NCI-H510A treated with DMSO at 0.1 percent for 48 hours (cell line): ENCODE data around the gene CHERP.
"Not testable (repeated sequence)": the region's sequence is repeated elsewhere in the genome, so short reads cannot be mapped to it uniquely, and the experiment has no call there.

Source experiments
- DNase-seq: peaks from one replicate; lab custom pipeline; 2025; lab: John Stamatoyannopoulos, UW

The CHERP gene

GRCh38 chr19:16520074-16520973 lies 21.9 kb downstream of the CHERP start:
- no peak for DNase-seq

GRCh38 chr19:16519230-16519687 lies 23.0 kb downstream of the CHERP start:
- no peak for DNase-seq

GRCh38 chr19:16518483-16519229 lies 23.6 kb downstream of the CHERP start:
- no peak for DNase-seq

- no peak for DNase-seq
Observed at GRCh38 chr19:16518061-16518460, 24.2 kb downstream of the CHERP start.

- DNase-seq, result no peak
Observed at GRCh38 chr19:16516923-16517610, 25.2 kb downstream of the CHERP start.

GRCh38 chr19:16516381-16516780 lies 25.9 kb downstream of the CHERP start:
- DNase-seq, result no peak

- no peak for DNase-seq
Observed at GRCh38 chr19:16514383-16515019, 27.7 kb downstream of the CHERP start.

GRCh38 chr19:16512611-16513010 lies 29.6 kb downstream of the CHERP start:
- DNase-seq, result not testable (repeated sequence)

GRCh38 chr19:16509141-16510061 lies 32.8 kb downstream of the CHERP start:
- DNase-seq, result no peak

- no peak for DNase-seq
Observed at GRCh38 chr19:16508546-16508945, 33.7 kb downstream of the CHERP start.

GRCh38 chr19:16506961-16507360 lies 35.3 kb downstream of the CHERP start:
- no peak for DNase-seq

- DNase-seq, result not testable (repeated sequence)
Observed at GRCh38 chr19:16506161-16506560, 36.1 kb downstream of the CHERP start.

- no peak for DNase-seq
Observed at GRCh38 chr19:16504271-16504670, 38.0 kb downstream of the CHERP start.

- no peak for DNase-seq
Observed at GRCh38 chr19:16497837-16498236, 44.4 kb downstream of the CHERP start.

- no peak for DNase-seq
Observed at GRCh38 chr19:16497042-16497441, 45.2 kb downstream of the CHERP start.

- DNase-seq, result no peak
Observed at GRCh38 chr19:16496613-16496983, 45.6 kb downstream of the CHERP start.

GRCh38 chr19:16495982-16496612 lies 46.1 kb downstream of the CHERP start, which contains the start of the genes C19orf44 and CALR3:
C19orf44 (plus strand) TSS chr19:16496394; CDS start chr19:16500793, 4,399 bp downstream.
CALR3 (minus strand) TSS chr19:16496167; CDS start chr19:16496129, 38 bp downstream.
- peak; percentile 97 for DNase-seq

- DNase-seq, result not testable (repeated sequence)
Observed at GRCh38 chr19:16486476-16486875, 55.8 kb downstream of the CHERP start.

GRCh38 chr19:16482745-16483144 lies 59.5 kb downstream of the CHERP start:
- no peak for DNase-seq

GRCh38 chr19:16477311-16477710 lies 64.9 kb downstream of the CHERP start:
- no peak for DNase-seq
